Left ventricle myocardium inferior (tissue), 1 donor: ENCODE data around the gene ZNF765. TPM values are rescaled to one million over a fixed set of nuclear protein-coding genes. Genes with fewer than 3 reads are reported as not detected.

Experiments used
- DNase-seq: peaks from one replicate; pipeline ENCODE4 v3.0.0-alpha.2; 2020
- H3K27ac ChIP-seq: fragments of 200-600 bp; replicated peaks from 2 replicates; pipeline ENCODE4 v1.8.0; 2021
- H3K27me3 ChIP-seq: fragments of 200-600 bp; 2 replicates; pipeline ENCODE4 v1.8.0; 2021; ENCODE audit warnings: low read depth
- H3K36me3 ChIP-seq: fragments of 200-600 bp; 2 replicates; pipeline ENCODE4 v1.8.0; 2021
- H3K4me1 ChIP-seq: fragments of 200-600 bp; 2 replicates; pipeline ENCODE4 v1.8.0; 2021
- H3K4me3 ChIP-seq: fragments of 200-600 bp; 2 replicates; pipeline ENCODE4 v1.8.0; 2021; ENCODE audit warnings: mild to moderate bottlenecking, moderate library complexity
- H3K9me3 ChIP-seq: fragments of 200-600 bp; replicated peaks from 2 replicates; pipeline ENCODE4 v1.8.0; 2021
- intact Hi-C: fragments of 100-400 bp; cut with micrococcal nuclease; formaldehyde crosslinking; loops from one replicate; pipeline ENCODE4 v1.11.0; 2022
- total RNA-seq: library from RNA; stranded (reverse); fragmentation: NEBNext Ultra II Directional; extraction: Animal tissue kit (Norgen Biotek cat#: 25700); gene quantifications from one replicate; pipeline ENCODE4 v1.2.1, GENCODE V29; 2021
- TF ChIP-seq, protein P1 (sequence below): fragments of 200-600 bp; IDR thresholded peaks from 2 replicates; pipeline ENCODE4 v1.8.0; 2021; ENCODE audit warnings: antibody characterized with exemption, mild to moderate bottlenecking, borderline replicate concordance
- donor health status: DM: no; HTN: yes; CAD: no; lungs with severe emphysema.

ZNF765 gene
- total RNA-seq, 1 donor from 2014 or later: 4.0 TPM

DNA sequence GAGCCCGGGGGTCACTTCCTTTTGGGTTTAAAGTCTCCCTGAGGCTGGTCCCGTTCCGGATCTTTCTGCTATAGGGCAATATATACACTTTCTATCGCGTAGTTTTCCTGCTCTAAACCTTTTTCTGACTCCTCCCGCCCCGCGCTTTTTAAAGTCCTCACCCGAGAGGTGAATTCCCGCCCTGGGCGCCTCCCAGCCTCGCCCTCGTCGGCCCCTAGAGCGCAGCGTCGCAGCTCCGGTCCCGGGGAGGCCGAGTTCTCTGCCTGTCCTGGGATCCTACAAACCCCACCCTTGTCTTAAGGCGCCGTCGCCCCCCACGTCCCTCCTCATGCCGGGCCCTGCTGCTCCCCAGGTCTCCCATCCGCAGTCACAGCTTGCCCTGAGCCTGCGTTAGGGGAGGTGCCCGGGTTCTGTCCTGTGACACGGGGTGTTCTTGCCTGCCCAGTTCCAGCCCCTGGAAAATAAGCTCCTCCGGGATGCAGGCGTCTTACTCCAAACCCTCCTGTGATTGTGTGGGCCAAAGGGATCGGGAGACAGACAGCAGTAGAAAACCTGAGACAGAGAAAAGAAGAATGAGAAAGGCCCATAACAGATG, 29.0 kb upstream of the ZNF765 start:
- H3K27ac ChIP-seq: peak overlapping the region; percentile 68
- no peaks in the 10 kb centered on the region for H3K36me3 ChIP-seq
- H3K4me1 ChIP-seq: peaks cover 12% of the 10 kb centered on the region
- DNase-seq: peak; percentile 15
- peak overlapping the region; percentile 86 for H3K4me3 ChIP-seq
- H3K9me3 ChIP-seq: no peaks in the 10 kb centered on the region
- intact Hi-C loops: no loop called here
- H3K27me3 ChIP-seq: no peaks in the 10 kb centered on the region
- TF ChIP-seq, protein P1, sequence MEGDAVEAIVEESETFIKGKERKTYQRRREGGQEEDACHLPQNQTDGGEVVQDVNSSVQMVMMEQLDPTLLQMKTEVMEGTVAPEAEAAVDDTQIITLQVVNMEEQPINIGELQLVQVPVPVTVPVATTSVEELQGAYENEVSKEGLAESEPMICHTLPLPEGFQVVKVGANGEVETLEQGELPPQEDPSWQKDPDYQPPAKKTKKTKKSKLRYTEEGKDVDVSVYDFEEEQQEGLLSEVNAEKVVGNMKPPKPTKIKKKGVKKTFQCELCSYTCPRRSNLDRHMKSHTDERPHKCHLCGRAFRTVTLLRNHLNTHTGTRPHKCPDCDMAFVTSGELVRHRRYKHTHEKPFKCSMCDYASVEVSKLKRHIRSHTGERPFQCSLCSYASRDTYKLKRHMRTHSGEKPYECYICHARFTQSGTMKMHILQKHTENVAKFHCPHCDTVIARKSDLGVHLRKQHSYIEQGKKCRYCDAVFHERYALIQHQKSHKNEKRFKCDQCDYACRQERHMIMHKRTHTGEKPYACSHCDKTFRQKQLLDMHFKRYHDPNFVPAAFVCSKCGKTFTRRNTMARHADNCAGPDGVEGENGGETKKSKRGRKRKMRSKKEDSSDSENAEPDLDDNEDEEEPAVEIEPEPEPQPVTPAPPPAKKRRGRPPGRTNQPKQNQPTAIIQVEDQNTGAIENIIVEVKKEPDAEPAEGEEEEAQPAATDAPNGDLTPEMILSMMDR: no peak

DNA sequence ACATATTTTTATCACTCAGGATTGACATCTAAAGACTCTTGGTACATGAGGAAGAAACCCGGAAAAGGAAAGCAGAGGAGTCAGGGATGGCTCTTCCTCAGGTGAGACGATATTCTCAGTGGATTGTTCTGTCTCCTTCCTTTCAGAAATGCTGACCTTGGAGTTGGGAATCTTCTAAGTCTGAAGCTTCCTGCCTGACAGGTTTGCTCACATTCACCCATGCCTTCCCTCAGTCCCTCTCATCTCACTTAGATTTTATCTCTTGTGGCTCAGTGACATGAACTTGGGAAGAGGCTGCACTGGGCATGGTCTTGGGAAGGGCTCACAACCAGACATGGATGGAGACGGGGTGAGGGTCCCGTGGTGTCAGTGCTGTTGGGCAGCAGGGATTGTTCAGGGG, 22.8 kb upstream of the ZNF765 start:
- TF ChIP-seq, protein P1: no peak
- no peak overlapping the region for H3K27ac ChIP-seq
- H3K9me3 ChIP-seq: no peaks in the 10 kb centered on the region
- intact Hi-C loops: no loop called here
- peaks cover 32% of the 10 kb centered on the region for H3K36me3 ChIP-seq
- no peak for DNase-seq
- no peaks in the 10 kb centered on the region for H3K4me1 ChIP-seq
- no peaks in the 10 kb centered on the region for H3K27me3 ChIP-seq
- H3K4me3 ChIP-seq: no peak overlapping the region

DNA sequence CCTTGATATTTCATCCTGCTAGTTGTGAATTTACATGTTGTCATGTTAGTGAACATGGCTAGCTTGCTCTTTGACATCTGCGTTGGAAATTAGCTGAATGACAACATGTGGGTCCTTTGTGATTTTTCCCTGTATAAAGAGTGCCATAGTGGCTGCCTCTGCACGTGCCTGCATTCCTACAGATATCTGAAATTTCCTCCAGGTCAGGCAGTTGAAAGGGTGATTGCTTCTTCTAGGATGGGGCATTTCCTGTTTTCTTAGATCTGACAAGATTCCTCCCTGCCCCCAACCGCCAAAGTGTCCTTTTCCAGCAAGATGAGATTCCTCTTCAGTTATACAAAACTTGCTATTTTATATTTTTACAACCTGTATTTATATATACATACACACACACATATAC, 20.7 kb upstream of the ZNF765 start:
- H3K4me3 ChIP-seq: no peak overlapping the region
- no peak overlapping the region for H3K27ac ChIP-seq
- intact Hi-C loops: no loop called here
- no peak for DNase-seq
- H3K36me3 ChIP-seq: peaks cover 53% of the 10 kb centered on the region
- no peaks in the 10 kb centered on the region for H3K4me1 ChIP-seq
- TF ChIP-seq, protein P1: no peak
- H3K9me3 ChIP-seq: no peaks in the 10 kb centered on the region
- H3K27me3 ChIP-seq: no peaks in the 10 kb centered on the region

DNA sequence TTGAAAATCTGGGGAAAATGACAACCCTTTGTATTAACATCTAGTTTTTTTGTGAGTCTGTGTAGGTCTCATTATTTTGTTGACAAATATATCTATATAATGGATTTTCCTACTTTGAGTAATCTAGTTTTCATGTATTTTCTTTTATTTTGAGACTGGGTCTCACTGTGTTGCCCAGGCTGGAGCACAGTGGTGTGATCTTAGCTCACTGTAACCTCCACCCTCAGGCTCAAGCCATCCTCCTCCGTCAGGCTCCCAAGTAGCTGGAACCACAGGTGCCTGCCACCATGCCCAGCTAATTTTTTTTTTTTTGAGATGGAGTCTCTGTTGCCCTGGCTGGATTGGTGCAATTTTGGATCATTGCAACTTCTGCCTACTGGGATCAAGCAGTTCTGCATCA, 20.2 kb upstream of the ZNF765 start:
- no peak overlapping the region for H3K27ac ChIP-seq
- no peak for DNase-seq
- no peaks in the 10 kb centered on the region for H3K9me3 ChIP-seq
- H3K27me3 ChIP-seq: no peaks in the 10 kb centered on the region
- intact Hi-C loops: no loop called here
- no peaks in the 10 kb centered on the region for H3K4me1 ChIP-seq
- TF ChIP-seq, protein P1: no peak
- peaks cover 57% of the 10 kb centered on the region for H3K36me3 ChIP-seq
- H3K4me3 ChIP-seq: no peak overlapping the region

DNA sequence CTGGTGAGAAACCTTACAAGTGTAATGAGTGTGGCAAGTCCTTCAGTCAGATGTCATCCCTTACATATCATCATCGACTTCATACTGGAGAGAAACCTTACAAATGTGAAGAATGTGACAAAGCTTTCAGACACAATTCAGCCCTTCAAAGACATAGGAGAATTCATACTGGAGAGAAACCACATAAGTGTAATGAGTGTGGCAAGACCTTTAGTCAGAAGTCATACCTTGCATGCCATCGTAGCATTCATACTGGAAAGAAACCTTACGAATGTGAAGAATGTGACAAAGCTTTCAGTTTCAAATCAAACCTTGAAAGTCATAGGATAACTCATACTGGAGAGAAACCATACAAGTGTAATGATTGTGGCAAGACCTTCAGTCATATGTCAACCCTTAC, 13.6 kb upstream of the ZNF765 start:
- Histone ChIP-seq H3K27ac (no peak overlapping the region), H3K9me3 (peaks cover 45% of the 10 kb centered on the region), H3K4me1 (no peaks in the 10 kb centered on the region), H3K27me3 (no peaks in the 10 kb centered on the region), H3K4me3 (no peak overlapping the region), H3K36me3 (peaks cover 78% of the 10 kb centered on the region)
- TF ChIP-seq, protein P1: no peak
- DNase-seq: no peak
- intact Hi-C loops: no loop called here
